Gastrocnemius medialis (tissue), 4 donors: ENCODE data around the gene DBNDD1. TPM values are rescaled to one million over a fixed set of nuclear protein-coding genes. Genes with fewer than 3 reads are reported as not detected.

Experiments used
- ATAC-seq, 2 donors: fragments of 150-250 bp; one replicate each; pipeline ENCODE4 v1.9.1; 2016
- DNase-seq, 2 donors: peaks; one replicate each; pipeline ENCODE4 v3.0.0-alpha.2; 2019
- H3K27ac ChIP-seq, 4 donors: fragments of 200-600 bp; sonication (generic); 1 replicate in 1 of 4; 2 replicates in 3 of 4; pipeline ENCODE4 v1.5.1; 2016 to 2018; ENCODE audit warnings: mild to moderate bottlenecking in 2 of 4, moderate library complexity in 1 of 4
- H3K27me3 ChIP-seq, 3 donors: fragments of 200-600 bp; sonication (generic) in 2 of 3; 1 replicate in 1 of 3; 2 replicates in 2 of 3; pipeline versions ENCODE4 v1.5.1 to v1.6.0; 2016 to 2019; ENCODE audit warnings: mild to moderate bottlenecking in 1 of 3, moderate library complexity in 1 of 3
- H3K36me3 ChIP-seq, 2 donors: fragments of 200-600 bp; sonication (generic) in 1 of 2; one replicate each; pipeline ENCODE4 v1.5.1; 2017 to 2018
- H3K4me1 ChIP-seq, 2 donors: fragments of 200-600 bp; sonication (generic) in 1 of 2; one replicate each; pipeline ENCODE4 v1.5.1; 2016 to 2017; ENCODE audit warnings: mild to moderate bottlenecking in 2 of 2
- H3K4me3 ChIP-seq, 4 donors: fragments of 200-600 bp; sonication (generic) in 3 of 4; 1 replicate in 1 of 4; 2 replicates in 3 of 4; pipeline ENCODE4 v1.5.1; 2016 to 2019; ENCODE audit warnings: mild to moderate bottlenecking in 2 of 4
- H3K9me3 ChIP-seq, 3 donors: fragments of 200-600 bp; sonication (generic) in 2 of 3; 1 replicate in 1 of 3; 2 replicates in 2 of 3; pipeline ENCODE4 v1.5.1; 2016 to 2019
- CTCF ChIP-seq, 5 experiments: fragments of 450-650 bp in 3 of 5; fragments of 200-600 bp in 2 of 5; sonication (generic) in 2 of 5; IDR thresholded peaks in 4 of 5; conservative IDR thresholded peaks in 1 of 5; 1 replicate in 4 of 5; 2 replicates in 1 of 5; pipeline ENCODE4 v1.5.1; 2016 to 2019; ENCODE audit warnings: antibody characterized with exemption in 5 of 5, mild to moderate bottlenecking in 3 of 5, moderate library complexity in 3 of 5
- POLR2A ChIP-seq, 2 donors: fragments of 450-650 bp; IDR thresholded peaks; one replicate each; pipeline ENCODE4 v1.6.1; 2017; ENCODE audit warnings: antibody characterized with exemption in 2 of 2, mild to moderate bottlenecking in 2 of 2, moderate library complexity in 2 of 2
- in situ Hi-C, 4 donors: fragments of 200-750 bp; cut with MboI; loops; one replicate each; pipeline versions ENCODE4 v1.15.0 to v1.8.0; 2017; ENCODE audit warnings: low sequenced_read_pairs in 4 of 4
- intact Hi-C: fragments of 100-400 bp; cut with DNase I; formaldehyde crosslinking; loops from one replicate; pipeline ENCODE4 v1.15.1; 2023; ENCODE audit warnings: low total_unique reads
- total RNA-seq, 4 donors: library from RNA; depleted of rRNA; stranded (reverse); fragments of >200 nt; gene quantifications; one replicate each; pipeline versions ENCODE4 v1.1.0 to v1.2.3, GENCODE V29; 2016

Gene DBNDD1
- total RNA-seq, 4 donors from 2014 or later = 9.3 to 25.9 (median 23.7) TPM

DNA sequence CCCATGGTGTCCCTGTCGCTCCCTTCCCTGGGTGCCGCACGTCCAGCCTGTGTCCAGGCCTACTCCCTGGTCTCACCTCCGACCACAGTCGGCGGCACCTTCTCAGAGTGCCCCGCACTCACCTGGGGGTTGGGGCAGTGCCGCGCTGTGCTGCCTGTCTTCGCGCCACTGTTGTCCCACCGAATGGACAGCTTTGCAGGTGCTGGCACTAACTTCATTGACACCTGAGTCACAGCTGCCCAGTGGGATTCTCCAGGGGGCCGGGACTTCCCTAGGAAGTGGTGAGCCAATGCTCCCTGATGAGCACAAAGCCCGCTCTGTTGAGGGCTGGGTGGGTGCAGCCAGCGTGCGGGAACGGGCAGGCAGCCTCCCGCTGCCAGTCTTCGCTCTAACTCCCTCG, 24.3 kb upstream of the DBNDD1 start:
- peaks cover 7 to 11% of the 10 kb centered on the region in 2 donors for H3K4me1 ChIP-seq
- TF ChIP-seq CTCF (IDR thresholded peaks at IDR 0.05 in 4 of 5, conservative IDR thresholded peaks at IDR 0.05 in 1 of 5) (no peak), POLR2A (IDR thresholded peaks at IDR 0.05) (no peak)
- no peak overlapping the region for H3K4me3 ChIP-seq
- H3K27ac ChIP-seq = no peak overlapping the region
- peaks cover 0 to 21% of the 10 kb centered on the region in 2 donors for H3K36me3 ChIP-seq
- H3K27me3 ChIP-seq = peaks cover 0 to 10% (median 8%) of the 10 kb centered on the region in 3 donors
- ATAC-seq (no peak), DNase-seq (no peak)
- intact Hi-C loops (no loop called here), in situ Hi-C loops (no loop called here)
- H3K9me3 ChIP-seq = no peaks in the 10 kb centered on the region

- Histone ChIP-seq H3K27me3 (peaks cover 0 to 10% (median 8%) of the 10 kb centered on the region in 3 donors), H3K27ac (no peak overlapping the region), H3K4me3 (no peak overlapping the region), H3K36me3 (peaks cover 0 to 21% of the 10 kb centered on the region in 2 donors), H3K9me3 (no peaks in the 10 kb centered on the region), H3K4me1 (peaks cover 7 to 11% of the 10 kb centered on the region in 2 donors)
- intact Hi-C loops = no loop called here
- ATAC-seq (no peak), DNase-seq (no peak)
- TF ChIP-seq POLR2A (IDR thresholded peaks at IDR 0.05) = no peak
- TF ChIP-seq CTCF (IDR thresholded peaks at IDR 0.05 in 4 of 5, conservative IDR thresholded peaks at IDR 0.05 in 1 of 5) = no peak
- in situ Hi-C loops = no loop called here
Observed at GRCh38 chr16:90042946-90043514, 23.8 kb upstream of the DBNDD1 start.

DNA sequence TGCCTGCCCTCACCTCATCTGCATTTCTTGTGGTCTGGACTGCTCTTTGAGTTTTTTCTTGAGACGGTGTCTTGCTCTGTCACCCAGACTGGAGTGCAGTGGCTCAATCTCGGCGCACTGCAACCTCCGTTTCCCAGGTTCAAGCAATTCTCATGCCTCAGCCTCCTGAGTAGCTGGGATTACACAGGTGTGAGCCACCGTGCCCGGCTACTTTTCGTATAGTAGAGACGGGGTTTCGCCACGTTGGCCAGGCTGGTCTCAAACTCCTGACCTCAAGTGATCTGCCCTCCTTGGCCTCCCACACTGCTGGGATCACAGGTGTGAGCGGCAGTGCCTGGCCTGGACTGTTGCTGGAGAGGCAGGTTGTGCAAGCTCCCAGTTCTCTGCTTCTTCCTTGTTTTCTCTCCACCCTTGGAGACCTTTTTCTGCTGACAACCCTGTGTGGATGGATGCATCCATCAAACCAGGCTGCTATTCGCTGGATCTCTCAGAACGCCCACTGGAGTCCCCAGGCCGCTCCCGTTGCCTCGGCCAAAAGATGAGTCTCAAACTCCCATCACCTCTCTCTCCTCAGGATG, 22.7 kb upstream of the DBNDD1 start:
- peaks cover 0 to 6% (median 4%) of the 10 kb centered on the region in 3 donors for H3K27me3 ChIP-seq
- DNase-seq = no peak
- TF ChIP-seq CTCF (IDR thresholded peaks at IDR 0.05 in 4 of 5, conservative IDR thresholded peaks at IDR 0.05 in 1 of 5) = no peak
- no peak overlapping the region for H3K4me3 ChIP-seq
- intact Hi-C loops (no loop called here), in situ Hi-C loops (no loop called here)
- no peak for ATAC-seq
- no peak overlapping the region for H3K27ac ChIP-seq
- H3K4me1 ChIP-seq = peaks cover 4 to 6% of the 10 kb centered on the region in 2 donors
- peaks cover 0 to 31% of the 10 kb centered on the region in 2 donors for H3K36me3 ChIP-seq
- H3K9me3 ChIP-seq = no peaks in the 10 kb centered on the region

GRCh38 chr16:90040152-90041023, 21.1 kb upstream of the DBNDD1 start:
- Histone ChIP-seq H3K27ac (no peak overlapping the region), H3K4me1 (no peaks in the 10 kb centered on the region), H3K27me3 (no peaks in the 10 kb centered on the region), H3K4me3 (no peak overlapping the region), H3K36me3 (peaks cover 0 to 47% of the 10 kb centered on the region in 2 donors), H3K9me3 (no peaks in the 10 kb centered on the region)
- DNase-seq (no peak), ATAC-seq (no peak)
- TF ChIP-seq POLR2A (IDR thresholded peaks at IDR 0.05) (no peak), CTCF (IDR thresholded peaks at IDR 0.05 in 4 of 5, conservative IDR thresholded peaks at IDR 0.05 in 1 of 5) (no peak)
- intact Hi-C loops = no loop called here
- in situ Hi-C loops = no loop called here
